ENCODE data around the gene NIPAL4.

- TF ChIP-seq CTCF (IDR thresholded peaks at IDR 0.05) (no peak), POLR2A (IDR thresholded peaks at IDR 0.05) (no peak), POLR2AphosphoS5 (IDR thresholded peaks at IDR 0.05) (no peak), EP300 (IDR thresholded peaks at IDR 0.05) (no peak)
These were observed 44.2 kb upstream of the NIPAL4 start for GRCh38 chr5:157415838-157416237.
